ENCODE measurements around the gene KCNN3.

KCNN3 gene

GRCh38 chr1:154840269-154841176, 29.6 kb downstream of the KCNN3 start:
- DNase-seq (ENCODE audit: low spot score) = no peak

DNA sequence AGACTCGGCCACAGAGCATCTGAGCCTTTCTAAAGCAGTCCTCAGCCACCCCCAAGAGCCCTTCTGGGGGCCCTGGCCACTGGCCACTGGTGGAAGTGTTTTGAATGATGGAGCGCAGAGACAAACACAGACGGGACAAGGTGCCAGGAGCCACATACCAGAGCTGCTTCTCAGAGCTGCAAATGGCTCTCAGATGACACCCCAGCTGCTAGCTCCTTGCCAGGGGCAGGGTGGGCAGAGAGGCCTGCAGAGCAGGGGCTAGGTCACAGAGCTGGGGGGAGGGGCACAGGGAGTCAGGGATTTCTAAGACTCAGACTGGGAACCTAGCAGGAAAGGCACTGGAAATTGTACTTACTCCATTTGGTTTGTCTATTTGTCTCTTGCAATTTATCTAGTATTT, 30.4 kb downstream of the KCNN3 start:
- DNase-seq (ENCODE audit: low spot score) = no peak

DNA sequence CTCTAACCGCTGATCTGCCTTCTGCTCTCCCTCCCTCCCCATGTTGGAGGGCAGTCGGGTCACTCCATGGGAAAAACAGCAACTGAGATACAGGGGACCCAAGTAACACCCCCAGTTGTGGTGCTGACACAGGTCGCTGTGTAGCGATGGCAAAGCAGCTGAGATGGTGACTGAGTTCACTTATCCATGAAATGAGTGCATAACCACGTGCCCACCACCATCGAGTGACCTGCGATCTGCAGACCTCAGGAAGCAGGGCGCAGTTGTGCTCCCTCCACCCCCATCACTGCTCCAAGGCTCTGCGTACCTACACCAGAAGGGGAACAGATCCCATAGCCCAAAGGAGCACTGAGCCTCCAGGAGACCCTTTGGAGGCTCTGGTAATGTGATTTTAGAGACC, 31.1 kb downstream of the KCNN3 start:
- no peak for DNase-seq (ENCODE audit: low spot score)

GRCh38 chr1:154838461-154838860, 31.6 kb downstream of the KCNN3 start:
- DNase-seq (ENCODE audit: low spot score) = no peak

- no peak for DNase-seq (ENCODE audit: low spot score)
Observed at GRCh38 chr1:154837672-154838171, 32.4 kb downstream of the KCNN3 start.

DNA sequence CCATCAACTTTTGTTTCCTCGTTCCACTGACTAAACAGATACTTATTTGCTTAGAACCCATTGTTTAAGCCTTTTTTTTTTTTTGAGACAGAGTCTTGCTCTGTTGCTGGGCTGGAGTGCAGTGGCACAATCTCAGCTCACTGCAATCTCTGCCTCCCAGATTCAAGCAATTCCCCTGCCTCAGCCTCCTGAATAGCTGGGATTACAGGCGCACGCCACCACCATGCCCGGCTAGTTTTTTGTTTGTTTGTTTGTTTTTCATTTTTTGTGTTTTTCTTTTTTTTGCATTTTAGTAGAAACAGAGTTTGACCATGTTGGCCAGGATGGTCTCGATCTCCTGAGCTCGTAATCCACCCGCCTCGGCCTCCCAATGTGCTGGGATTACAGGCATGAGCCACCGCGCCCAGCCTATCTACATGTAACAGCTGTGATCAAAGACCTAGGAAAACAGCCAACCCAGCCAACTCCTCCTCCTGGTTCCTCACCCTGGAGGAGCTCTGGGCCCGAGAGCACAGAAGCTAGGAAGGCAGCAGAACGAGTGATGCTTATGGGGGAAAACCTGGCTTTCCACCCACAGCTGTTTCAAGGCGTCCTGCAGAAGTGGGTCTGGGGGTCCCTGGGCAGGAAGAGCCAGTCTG, 32.9 kb downstream of the KCNN3 start:
- DNase-seq (ENCODE audit: low spot score) = no peak

DNA sequence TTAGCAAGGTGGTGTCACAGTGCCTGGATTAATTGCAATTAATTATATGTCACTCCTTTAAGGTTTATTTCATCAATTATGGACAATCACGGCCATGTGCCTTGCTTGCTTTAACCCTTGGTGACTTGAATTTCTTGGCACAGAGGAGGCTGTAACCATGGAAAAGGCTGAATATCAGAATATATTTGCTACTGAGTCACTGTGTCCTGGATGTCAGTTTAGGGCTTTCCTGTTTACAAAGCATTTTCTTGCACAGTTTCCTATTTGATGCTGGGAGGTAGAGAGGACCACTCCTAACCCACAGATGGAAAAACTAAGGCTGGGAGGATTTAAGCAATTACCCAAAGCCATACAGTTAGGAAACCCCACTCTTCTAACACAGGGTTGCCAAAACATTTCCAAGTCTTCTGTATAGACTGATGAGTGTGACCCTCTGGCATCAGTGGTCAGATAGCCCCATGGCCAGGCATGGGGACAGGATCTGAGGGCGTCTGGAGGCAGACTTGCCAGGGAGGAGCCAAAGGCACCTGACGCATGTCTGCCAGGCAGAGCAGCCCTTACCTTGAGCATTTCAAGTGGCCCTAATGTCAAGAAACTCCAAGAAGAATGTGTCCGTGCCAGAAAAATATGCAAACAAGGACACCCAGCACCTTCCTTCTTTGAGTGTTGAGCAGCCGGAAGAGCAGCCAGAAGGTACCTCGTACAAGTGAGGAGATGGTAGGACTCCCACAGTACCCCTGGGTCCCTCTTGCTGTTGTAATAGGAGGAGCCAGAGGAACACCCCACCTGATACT, 34.4 kb downstream of the KCNN3 start:
- no peak for DNase-seq (ENCODE audit: low spot score)

DNA sequence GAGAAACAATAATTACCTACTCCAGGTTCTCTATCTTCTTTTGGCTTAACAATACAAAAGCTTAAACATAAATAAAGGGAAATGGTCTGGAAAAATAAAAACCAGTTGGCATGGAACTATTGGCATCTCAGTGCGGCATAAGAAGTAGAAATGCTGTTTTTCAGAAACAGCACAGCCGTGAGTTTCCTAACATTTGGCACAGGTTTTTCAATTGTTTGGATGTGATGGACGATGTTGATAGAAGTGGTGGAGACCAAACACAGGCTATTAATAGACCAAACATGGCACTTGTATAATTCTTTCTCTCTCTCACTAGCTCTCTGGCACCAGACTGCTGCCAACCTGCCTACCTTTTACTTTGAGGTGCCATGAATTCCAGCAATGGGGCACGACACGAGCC, 36.2 kb downstream of the KCNN3 start:
- no peak for DNase-seq (ENCODE audit: low spot score)

- no peak for DNase-seq (ENCODE audit: low spot score)
Observed at GRCh38 chr1:154833209-154833608, 36.9 kb downstream of the KCNN3 start.

DNA sequence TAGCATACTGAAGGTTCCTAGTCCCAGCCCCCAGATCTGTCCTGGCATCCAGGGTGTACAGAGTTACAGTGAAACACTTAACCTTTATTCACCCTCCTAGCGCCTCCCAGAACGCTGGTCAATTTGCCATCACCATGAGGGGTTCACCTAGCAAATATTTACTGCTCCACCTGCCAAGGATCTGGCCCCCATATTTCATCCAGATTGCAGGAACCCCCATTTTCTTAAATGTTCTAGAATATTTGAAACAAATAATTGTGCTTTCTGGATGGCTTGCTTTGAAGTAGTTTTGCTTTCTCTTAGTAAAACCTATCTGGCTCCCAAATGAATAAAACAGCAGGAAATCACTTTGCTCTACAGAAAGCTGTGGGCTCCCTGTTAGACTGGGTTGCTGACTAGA, 37.7 kb downstream of the KCNN3 start:
- no peak for DNase-seq (ENCODE audit: low spot score)

- DNase-seq (ENCODE audit: low spot score) = no peak
Observed at GRCh38 chr1:154831462-154831861, 38.6 kb downstream of the KCNN3 start.

- DNase-seq (ENCODE audit: low spot score) = no peak
Observed at GRCh38 chr1:154829062-154829461, 41.0 kb downstream of the KCNN3 start.

GRCh38 chr1:154824179-154825000, 45.7 kb downstream of the KCNN3 start:
- no peak for DNase-seq (ENCODE audit: low spot score)

GRCh38 chr1:154822717-154823116, 47.4 kb downstream of the KCNN3 start:
- no peak for DNase-seq (ENCODE audit: low spot score)

GRCh38 chr1:154822233-154822632, 47.8 kb downstream of the KCNN3 start:
- DNase-seq (ENCODE audit: low spot score) = no peak

DNA sequence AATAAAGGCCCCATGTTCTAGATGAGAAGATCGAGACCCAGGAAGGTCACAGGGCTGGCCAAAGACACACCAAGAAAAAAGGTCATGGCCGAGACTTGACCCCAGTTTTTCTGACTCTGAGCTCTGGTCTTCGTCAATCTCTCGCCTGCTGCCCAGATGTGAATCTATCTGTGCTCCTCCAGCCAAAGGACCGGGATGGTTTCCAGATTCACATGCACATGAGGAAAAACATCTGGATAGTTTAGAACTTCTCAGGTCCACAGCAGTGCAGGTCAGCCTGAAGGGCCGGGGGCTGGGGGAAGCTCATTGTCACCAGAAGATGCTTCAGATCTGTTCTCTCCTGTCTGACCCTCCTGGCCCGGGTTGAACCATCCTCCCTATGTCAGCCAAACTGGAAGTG, 49.0 kb downstream of the KCNN3 start:
- DNase-seq (ENCODE audit: low spot score) = no peak

GRCh38 chr1:154820646-154821045, 49.4 kb downstream of the KCNN3 start:
- no peak for DNase-seq (ENCODE audit: low spot score)

GRCh38 chr1:154819628-154820590, 50.2 kb downstream of the KCNN3 start:
- DNase-seq (ENCODE audit: low spot score) = no peak

GRCh38 chr1:154818911-154819310, 51.2 kb downstream of the KCNN3 start:
- DNase-seq (ENCODE audit: low spot score) = no peak

DNA sequence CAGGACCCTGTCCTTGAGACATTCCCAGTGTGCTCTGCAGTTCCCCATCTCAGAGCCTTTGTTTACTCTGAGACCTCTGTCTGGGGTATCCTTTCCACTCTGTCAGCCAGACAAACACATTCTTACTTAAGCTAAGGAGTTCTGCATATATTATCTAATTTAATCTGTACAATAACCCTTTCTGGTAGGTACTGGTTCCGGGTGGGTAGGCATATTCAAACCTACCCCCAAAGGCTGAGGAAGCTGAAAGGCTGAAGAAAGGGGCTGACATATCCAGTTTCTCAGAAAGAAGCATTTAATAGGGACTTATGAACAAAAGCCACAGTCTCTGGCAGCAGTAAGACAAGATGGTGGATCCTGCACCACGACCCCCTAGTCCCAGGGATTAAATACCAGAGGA, 53.1 kb downstream of the KCNN3 start:
- no peak for DNase-seq (ENCODE audit: low spot score)

Measured in globus pallidus (tissue), 1 donor.